ENCODE results near the gene CDK14.

CDK14 gene

DNA sequence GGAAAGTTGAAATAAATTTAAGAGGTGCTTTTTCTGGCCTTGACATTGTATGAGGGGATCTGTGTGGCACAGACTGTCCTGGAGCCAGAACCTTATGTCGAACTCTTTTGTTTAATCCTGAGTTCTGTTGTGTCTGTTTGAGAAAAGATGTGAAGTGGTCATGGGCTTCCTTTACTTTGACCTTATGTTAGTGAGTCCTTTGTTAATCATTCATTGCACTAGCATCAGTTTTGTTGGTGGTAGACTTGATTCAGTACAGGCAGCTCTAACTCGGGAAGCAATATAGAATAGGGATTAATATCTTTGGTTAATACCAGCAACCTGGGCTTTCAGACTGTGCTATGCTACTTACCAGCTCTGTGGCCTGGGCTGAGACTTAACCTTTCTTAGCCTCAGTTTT is 544.2 kb downstream of the CDK14 start:
- Histone ChIP-seq H3K9ac (ENCODE audit: low read length) (no peak overlapping the region), H3K27ac (ENCODE audit: low read length) (no peak overlapping the region), H3K27me3 (replicated peaks; ENCODE audit: insufficient read depth, low read length) (no peaks in the 10 kb centered on the region), H2AFZ (ENCODE audit: low read length) (no peak overlapping the region), H3K9me3 (replicated peaks; ENCODE audit: insufficient read depth, low read length) (no peaks in the 10 kb centered on the region), H3K4me3 (ENCODE audit: low read length) (no peak overlapping the region), H4K20me1 (ENCODE audit: insufficient read depth, low read length) (no peaks in the 10 kb centered on the region), H3F3A (ENCODE audit: insufficient read depth, low read length) (no peaks in the 10 kb centered on the region), H3K36me3 (replicated peaks; ENCODE audit: insufficient read depth, low read length) (no peaks in the 10 kb centered on the region), H3K9me2 (replicated peaks; ENCODE audit: insufficient read depth, low read length) (no peaks in the 10 kb centered on the region), H3K4me1 (ENCODE audit: low read length) (no peaks in the 10 kb centered on the region), H3K79me2 (ENCODE audit: low read length) (no peaks in the 10 kb centered on the region), H3K4me2 (ENCODE audit: low read depth, low read length) (no peak overlapping the region)
- TF ChIP-seq, protein P1, sequence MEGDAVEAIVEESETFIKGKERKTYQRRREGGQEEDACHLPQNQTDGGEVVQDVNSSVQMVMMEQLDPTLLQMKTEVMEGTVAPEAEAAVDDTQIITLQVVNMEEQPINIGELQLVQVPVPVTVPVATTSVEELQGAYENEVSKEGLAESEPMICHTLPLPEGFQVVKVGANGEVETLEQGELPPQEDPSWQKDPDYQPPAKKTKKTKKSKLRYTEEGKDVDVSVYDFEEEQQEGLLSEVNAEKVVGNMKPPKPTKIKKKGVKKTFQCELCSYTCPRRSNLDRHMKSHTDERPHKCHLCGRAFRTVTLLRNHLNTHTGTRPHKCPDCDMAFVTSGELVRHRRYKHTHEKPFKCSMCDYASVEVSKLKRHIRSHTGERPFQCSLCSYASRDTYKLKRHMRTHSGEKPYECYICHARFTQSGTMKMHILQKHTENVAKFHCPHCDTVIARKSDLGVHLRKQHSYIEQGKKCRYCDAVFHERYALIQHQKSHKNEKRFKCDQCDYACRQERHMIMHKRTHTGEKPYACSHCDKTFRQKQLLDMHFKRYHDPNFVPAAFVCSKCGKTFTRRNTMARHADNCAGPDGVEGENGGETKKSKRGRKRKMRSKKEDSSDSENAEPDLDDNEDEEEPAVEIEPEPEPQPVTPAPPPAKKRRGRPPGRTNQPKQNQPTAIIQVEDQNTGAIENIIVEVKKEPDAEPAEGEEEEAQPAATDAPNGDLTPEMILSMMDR (IDR thresholded peaks at IDR 0.05; ENCODE audit: low read length), result no peak
- no peak for TF ChIP-seq EZH2 (optimal IDR thresholded peaks at IDR 0.05; ENCODE audit: low read depth, low read length)
- TF ChIP-seq EZH2phosphoT487 (IDR thresholded peaks at IDR 0.05; ENCODE audit: low read length), result no peak
- DNase-seq, result no peak

DNA sequence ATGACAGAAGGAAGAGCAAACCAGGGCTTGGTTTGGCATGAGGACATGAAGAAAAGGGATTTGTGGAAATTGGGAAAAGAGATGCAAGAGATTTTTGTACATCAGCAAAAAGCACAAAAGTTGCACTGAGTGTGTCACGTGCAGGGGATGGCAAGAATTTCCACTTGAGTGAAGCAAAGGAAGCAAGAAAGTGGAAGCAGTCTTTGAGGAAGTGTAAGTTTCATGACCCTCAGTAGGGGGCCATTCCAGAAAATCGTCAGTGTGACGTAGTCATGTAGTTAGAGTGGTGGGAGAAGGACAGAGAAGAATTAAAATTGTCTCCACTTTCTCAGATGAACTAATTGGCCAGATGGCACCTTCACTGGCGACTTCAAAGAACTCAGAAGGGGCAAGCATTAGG is 544.9 kb downstream of the CDK14 start:
- Histone ChIP-seq H3K4me1 (ENCODE audit: low read length) (no peaks in the 10 kb centered on the region), H3K27me3 (replicated peaks; ENCODE audit: insufficient read depth, low read length) (no peaks in the 10 kb centered on the region), H3K79me2 (ENCODE audit: low read length) (no peaks in the 10 kb centered on the region), H3K9me3 (replicated peaks; ENCODE audit: insufficient read depth, low read length) (no peaks in the 10 kb centered on the region), H3K4me3 (ENCODE audit: low read length) (no peak overlapping the region), H2AFZ (ENCODE audit: low read length) (no peak overlapping the region), H3K36me3 (replicated peaks; ENCODE audit: insufficient read depth, low read length) (no peaks in the 10 kb centered on the region), H3K4me2 (ENCODE audit: low read depth, low read length) (no peak overlapping the region), H4K20me1 (ENCODE audit: insufficient read depth, low read length) (no peaks in the 10 kb centered on the region), H3K27ac (ENCODE audit: low read length) (no peak overlapping the region), H3K9ac (ENCODE audit: low read length) (no peak overlapping the region), H3F3A (ENCODE audit: insufficient read depth, low read length) (no peaks in the 10 kb centered on the region), H3K9me2 (replicated peaks; ENCODE audit: insufficient read depth, low read length) (no peaks in the 10 kb centered on the region)
- no peak for DNase-seq
- TF ChIP-seq EZH2phosphoT487 (IDR thresholded peaks at IDR 0.05; ENCODE audit: low read length) (no peak), EZH2 (optimal IDR thresholded peaks at IDR 0.05; ENCODE audit: low read depth, low read length) (no peak)
- TF ChIP-seq, protein P1 (IDR thresholded peaks at IDR 0.05; ENCODE audit: low read length), result no peak

DNA sequence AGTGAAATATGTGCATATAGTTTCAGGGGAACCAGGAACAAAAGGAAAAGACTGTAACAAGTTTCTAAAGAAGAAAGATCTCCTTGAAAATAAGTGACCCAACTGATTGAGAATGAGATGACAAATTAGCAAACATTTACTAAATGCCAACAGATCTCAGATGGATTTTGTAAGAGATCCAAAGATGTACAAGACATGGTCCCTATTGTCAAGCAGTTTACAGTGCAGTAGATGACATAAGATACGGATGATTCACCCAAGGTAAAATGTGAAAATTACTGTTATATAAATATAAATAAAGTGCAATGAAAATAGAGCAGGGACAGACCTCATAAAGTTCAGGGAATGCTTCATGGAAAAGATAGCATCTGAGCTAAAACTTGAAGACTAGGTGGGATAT is 546.6 kb downstream of the CDK14 start:
- no peaks in the 10 kb centered on the region for H3K79me2 ChIP-seq (ENCODE audit: low read length)
- no peak overlapping the region for H3K27ac ChIP-seq (ENCODE audit: low read length)
- H3K4me3 ChIP-seq (ENCODE audit: low read length), result no peak overlapping the region
- no peak overlapping the region for H2AFZ ChIP-seq (ENCODE audit: low read length)
- no peaks in the 10 kb centered on the region for H3K4me1 ChIP-seq (ENCODE audit: low read length)
- H3F3A ChIP-seq (ENCODE audit: insufficient read depth, low read length), result no peaks in the 10 kb centered on the region
- no peak overlapping the region for H3K9ac ChIP-seq (ENCODE audit: low read length)
- no peaks in the 10 kb centered on the region for H3K27me3 ChIP-seq (replicated peaks; ENCODE audit: insufficient read depth, low read length)
- H3K9me3 ChIP-seq (replicated peaks; ENCODE audit: insufficient read depth, low read length), result no peaks in the 10 kb centered on the region
- DNase-seq, result no peak
- TF ChIP-seq EZH2phosphoT487 (IDR thresholded peaks at IDR 0.05; ENCODE audit: low read length) (no peak), EZH2 (optimal IDR thresholded peaks at IDR 0.05; ENCODE audit: low read depth, low read length) (no peak)
- TF ChIP-seq, protein P1 (IDR thresholded peaks at IDR 0.05; ENCODE audit: low read length), result no peak
- H3K36me3 ChIP-seq (replicated peaks; ENCODE audit: insufficient read depth, low read length), result no peaks in the 10 kb centered on the region
- no peaks in the 10 kb centered on the region for H4K20me1 ChIP-seq (ENCODE audit: insufficient read depth, low read length)
- H3K9me2 ChIP-seq (replicated peaks; ENCODE audit: insufficient read depth, low read length), result no peaks in the 10 kb centered on the region
- H3K4me2 ChIP-seq (ENCODE audit: low read depth, low read length), result no peak overlapping the region
